Loucy (cell line): Measurements from ENCODE around the gene ADGRD2.

Experiments
- CTCF ChIP-seq: fragments of 200-600 bp; sonication (generic); conservative IDR thresholded peaks from 2 replicates; pipeline ENCODE4 v1.5.1; 2014; ENCODE audit warnings: mild to moderate bottlenecking, antibody characterized with exemption, low read length
- EZH2phosphoT487 ChIP-seq: fragments of 200-600 bp; IDR thresholded peaks from 2 replicates; pipeline ENCODE4 v1.6.1; 2018; ENCODE audit warnings: antibody characterized with exemption, mild to moderate bottlenecking, moderate library complexity, borderline replicate concordance

- TF ChIP-seq EZH2phosphoT487 (no peak), CTCF (no peak)
These were observed 50.8 kb downstream of the ADGRD2 start for GRCh38 chr9:124500796-124501611.
